ENCODE results near the gene MAML2. TPM values are rescaled to one million over a fixed set of nuclear protein-coding genes. Genes with fewer than 3 reads are reported as not detected.

Gene MAML2
- total and polyA plus RNA-seq, 2 experiments from 2014 or later, result 1.1 to 8.2 TPM

- Histone ChIP-seq H3K27me3 (no peaks in the 10 kb centered on the region), H3K36me3 (no peaks in the 10 kb centered on the region), H3K4me1 (ENCODE audit: low read depth) (peaks cover 12% of the 10 kb centered on the region), H3K27ac (no peak overlapping the region), H3K9me3 (ENCODE audit: low read depth) (no peaks in the 10 kb centered on the region), H3K4me3 (no peak overlapping the region)
- DNase-seq (ENCODE audit: low read depth in 1 of 2, low spot score in 1 of 2), result peak in 1 of 2 donors; percentile 40
- TF ChIP-seq CTCF (IDR thresholded peaks at IDR 0.05; ENCODE audit: low read depth, low read length), result no peak
These were observed 135.2 kb downstream of the MAML2 start for GRCh38 chr11:96207459-96208449.

GRCh38 chr11:96206955-96207354 is 136.0 kb downstream of the MAML2 start:
- H3K4me1 ChIP-seq (ENCODE audit: low read depth), result peaks cover 5% of the 10 kb centered on the region
- no peaks in the 10 kb centered on the region for H3K36me3 ChIP-seq
- no peak for TF ChIP-seq CTCF (IDR thresholded peaks at IDR 0.05; ENCODE audit: low read depth, low read length)
- no peaks in the 10 kb centered on the region for H3K9me3 ChIP-seq (ENCODE audit: low read depth)
- no peak overlapping the region for H3K4me3 ChIP-seq
- H3K27ac ChIP-seq, result no peak overlapping the region
- no peak for DNase-seq (ENCODE audit: low read depth in 1 of 2, low spot score in 1 of 2)
- H3K27me3 ChIP-seq, result no peaks in the 10 kb centered on the region

- Histone ChIP-seq H3K36me3 (no peaks in the 10 kb centered on the region), H3K27ac (no peak overlapping the region), H3K4me1 (ENCODE audit: low read depth) (no peaks in the 10 kb centered on the region), H3K4me3 (no peak overlapping the region), H3K9me3 (ENCODE audit: low read depth) (no peaks in the 10 kb centered on the region), H3K27me3 (no peaks in the 10 kb centered on the region)
- DNase-seq (ENCODE audit: low read depth in 1 of 2, low spot score in 1 of 2), result no peak
- no peak for TF ChIP-seq CTCF (IDR thresholded peaks at IDR 0.05; ENCODE audit: low read depth, low read length)
These were observed 137.6 kb downstream of the MAML2 start for GRCh38 chr11:96205460-96205809.

- Histone ChIP-seq H3K27ac (no peak overlapping the region), H3K9me3 (ENCODE audit: low read depth) (no peaks in the 10 kb centered on the region), H3K4me3 (no peak overlapping the region), H3K36me3 (no peaks in the 10 kb centered on the region), H3K27me3 (no peaks in the 10 kb centered on the region), H3K4me1 (ENCODE audit: low read depth) (no peaks in the 10 kb centered on the region)
- no peak for TF ChIP-seq CTCF (IDR thresholded peaks at IDR 0.05; ENCODE audit: low read depth, low read length)
- no peak for DNase-seq (ENCODE audit: low read depth in 1 of 2, low spot score in 1 of 2)
These were observed 138.1 kb downstream of the MAML2 start for GRCh38 chr11:96204721-96205459.

- no peaks in the 10 kb centered on the region for H3K36me3 ChIP-seq
- TF ChIP-seq CTCF (IDR thresholded peaks at IDR 0.05; ENCODE audit: low read depth, low read length), result no peak
- no peaks in the 10 kb centered on the region for H3K9me3 ChIP-seq (ENCODE audit: low read depth)
- H3K4me3 ChIP-seq, result no peak overlapping the region
- H3K27ac ChIP-seq, result no peak overlapping the region
- DNase-seq (ENCODE audit: low read depth in 1 of 2, low spot score in 1 of 2), result peak in 1 of 2 donors; percentile 32
- H3K4me1 ChIP-seq (ENCODE audit: low read depth), result no peaks in the 10 kb centered on the region
- no peaks in the 10 kb centered on the region for H3K27me3 ChIP-seq
These were observed 138.7 kb downstream of the MAML2 start for GRCh38 chr11:96204366-96204659.
